ENCODE results near the gene MIOX.

The MIOX gene

GRCh38 chr22:50489363-50490243 is 2.9 kb downstream of the MIOX start:
- no peak for DNase-seq (ENCODE audit: low read depth in 1 of 2, low spot score in 1 of 2)

GRCh38 chr22:50490531-50491308 is 4.1 kb downstream of the MIOX start:
- DNase-seq (ENCODE audit: low read depth in 1 of 2, low spot score in 1 of 2) = no peak

- no peak for DNase-seq (ENCODE audit: low read depth in 1 of 2, low spot score in 1 of 2)
Observed at GRCh38 chr22:50497093-50497492, 10.4 kb downstream of the MIOX start.

- peak; percentile 40 to 45 for DNase-seq (ENCODE audit: low read depth in 1 of 2, low spot score in 1 of 2)
Observed at GRCh38 chr22:50498322-50498890, 11.7 kb downstream of the MIOX start.

- DNase-seq (ENCODE audit: low read depth in 1 of 2, low spot score in 1 of 2) = no peak
Observed at GRCh38 chr22:50500452-50500851, 13.8 kb downstream of the MIOX start.

- DNase-seq (ENCODE audit: low read depth in 1 of 2, low spot score in 1 of 2) = no peak
Observed at GRCh38 chr22:50502096-50502495, 15.4 kb downstream of the MIOX start.

GRCh38 chr22:50502628-50503474 is 16.2 kb downstream of the MIOX start:
- DNase-seq (ENCODE audit: low read depth in 1 of 2, low spot score in 1 of 2) = no peak

GRCh38 chr22:50503475-50504145 is 17.0 kb downstream of the MIOX start:
- DNase-seq (ENCODE audit: low read depth in 1 of 2, low spot score in 1 of 2) = no peak

- DNase-seq (ENCODE audit: low read depth in 1 of 2, low spot score in 1 of 2) = no peak
Observed at GRCh38 chr22:50504369-50505211, 17.9 kb downstream of the MIOX start.

- DNase-seq (ENCODE audit: low read depth in 1 of 2, low spot score in 1 of 2) = no peak
Observed at GRCh38 chr22:50505276-50505775, 18.7 kb downstream of the MIOX start.

GRCh38 chr22:50505776-50506610 is 19.3 kb downstream of the MIOX start:
- no peak for DNase-seq (ENCODE audit: low read depth in 1 of 2, low spot score in 1 of 2)

- no peak for DNase-seq (ENCODE audit: low read depth in 1 of 2, low spot score in 1 of 2)
Observed at GRCh38 chr22:50506611-50507420, 20.2 kb downstream of the MIOX start.

GRCh38 chr22:50507421-50507990 is 20.8 kb downstream of the MIOX start, which contains the start of gene LMF2:
Gene LMF2 (minus strand): TSS chr22:50507702. CDS start chr22:50507675, 27 bp downstream.
- peak; percentile 87 to 92 for DNase-seq (ENCODE audit: low read depth in 1 of 2, low spot score in 1 of 2)

GRCh38 chr22:50507991-50508884 is 21.6 kb downstream of the MIOX start, which contains the start of gene NCAPH2:
Gene NCAPH2 (plus strand): TSS chr22:50508224. CDS start chr22:50508338, 114 bp downstream.
- peak; percentile 93 to 98 for DNase-seq (ENCODE audit: low read depth in 1 of 2, low spot score in 1 of 2)

GRCh38 chr22:50508897-50509296 is 22.2 kb downstream of the MIOX start:
- no peak for DNase-seq (ENCODE audit: low read depth in 1 of 2, low spot score in 1 of 2)

GRCh38 chr22:50513175-50513574 is 26.5 kb downstream of the MIOX start:
- no peak for DNase-seq (ENCODE audit: low read depth in 1 of 2, low spot score in 1 of 2)

Data from activated T-helper 1 cell treated with anti-CD3 and anti-CD28 coated beads, Interleukin-2, amount 50 U/mL, for 16 hours (primary cell).